ENCODE measurements around the gene PRDX5.

The PRDX5 gene

DNA sequence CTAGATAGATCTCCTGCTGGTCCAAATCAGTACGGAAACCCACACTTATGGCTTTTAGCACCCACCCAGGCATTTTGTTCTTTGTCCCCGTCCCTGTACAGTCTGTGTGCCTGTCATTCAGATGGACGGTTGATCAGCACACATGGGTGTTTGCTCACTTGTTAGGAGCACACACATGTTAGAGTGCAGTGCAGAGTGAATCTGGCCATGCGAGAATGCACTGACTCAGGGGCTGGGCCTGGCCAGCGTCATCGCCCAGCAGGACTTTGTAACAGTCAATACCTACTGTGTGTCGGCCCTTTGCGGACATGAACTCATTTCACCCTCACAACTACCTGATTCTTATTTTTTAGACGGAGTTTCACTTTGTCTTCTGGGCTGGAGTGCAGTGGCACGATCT is 44.4 kb downstream of the PRDX5 start:
- DNase-seq (ENCODE audit: low read depth in 2 of 2), result no peak

DNA sequence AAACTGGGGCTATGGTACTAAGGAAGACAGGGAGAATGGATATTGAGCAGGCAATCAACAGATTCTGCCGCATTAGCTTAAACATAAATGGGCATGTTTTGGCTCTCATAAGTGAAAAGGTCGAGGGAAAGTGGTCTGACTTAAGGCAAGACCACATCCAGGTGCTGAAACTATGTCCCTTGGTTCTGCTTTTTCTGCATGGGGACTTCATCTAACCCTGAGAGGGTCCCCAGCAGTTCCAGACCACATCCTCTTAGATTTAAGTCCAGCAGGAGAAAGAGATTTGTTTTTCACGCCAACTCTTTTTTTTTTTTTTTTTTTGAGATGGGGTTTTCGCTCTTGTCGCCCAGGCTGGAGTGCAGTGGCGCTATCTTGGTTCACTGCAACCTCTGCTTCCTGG is 46.5 kb downstream of the PRDX5 start:
- DNase-seq (ENCODE audit: low read depth in 2 of 2), result no peak

DNA sequence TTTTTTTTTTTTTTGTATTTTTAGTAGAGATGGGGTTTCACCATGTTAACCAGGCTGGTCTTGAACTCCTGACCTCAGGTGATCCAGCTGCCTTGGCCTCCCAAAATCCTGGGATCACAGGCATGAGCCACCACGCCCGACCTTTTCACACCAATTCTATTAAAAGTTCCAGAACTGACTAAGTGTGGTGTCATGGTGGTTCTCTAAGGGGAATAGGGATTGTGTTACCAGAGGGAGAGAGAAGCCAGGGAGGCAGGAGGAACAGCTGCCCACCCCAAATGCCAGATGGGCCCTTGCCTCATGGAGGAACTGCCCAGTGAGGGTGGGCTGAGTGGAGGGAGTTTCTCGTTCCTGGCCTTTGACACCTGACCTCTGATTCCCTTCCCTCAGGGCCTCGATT is 47.0 kb downstream of the PRDX5 start:
- no peak for DNase-seq (ENCODE audit: low read depth in 2 of 2)

DNA sequence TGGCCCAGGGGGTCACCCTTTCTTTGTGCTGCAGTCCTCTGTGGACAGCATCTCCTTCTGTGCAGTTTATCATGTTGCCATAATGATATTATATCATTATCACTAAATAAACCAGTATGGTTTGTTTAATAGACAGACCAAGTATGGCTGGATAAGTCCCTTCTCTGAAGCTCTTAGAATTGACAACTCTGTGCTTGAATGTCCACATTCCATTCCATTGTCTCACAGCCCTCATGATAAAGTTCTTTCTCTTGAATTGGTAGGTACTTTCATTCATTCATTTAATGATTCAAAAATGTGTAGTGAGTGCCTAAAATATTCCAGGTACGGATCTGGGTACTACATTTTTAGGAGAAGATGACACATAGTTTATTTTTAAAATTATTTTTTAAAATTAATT is 48.8 kb downstream of the PRDX5 start:
- DNase-seq (ENCODE audit: low read depth in 2 of 2), result no peak

DNA sequence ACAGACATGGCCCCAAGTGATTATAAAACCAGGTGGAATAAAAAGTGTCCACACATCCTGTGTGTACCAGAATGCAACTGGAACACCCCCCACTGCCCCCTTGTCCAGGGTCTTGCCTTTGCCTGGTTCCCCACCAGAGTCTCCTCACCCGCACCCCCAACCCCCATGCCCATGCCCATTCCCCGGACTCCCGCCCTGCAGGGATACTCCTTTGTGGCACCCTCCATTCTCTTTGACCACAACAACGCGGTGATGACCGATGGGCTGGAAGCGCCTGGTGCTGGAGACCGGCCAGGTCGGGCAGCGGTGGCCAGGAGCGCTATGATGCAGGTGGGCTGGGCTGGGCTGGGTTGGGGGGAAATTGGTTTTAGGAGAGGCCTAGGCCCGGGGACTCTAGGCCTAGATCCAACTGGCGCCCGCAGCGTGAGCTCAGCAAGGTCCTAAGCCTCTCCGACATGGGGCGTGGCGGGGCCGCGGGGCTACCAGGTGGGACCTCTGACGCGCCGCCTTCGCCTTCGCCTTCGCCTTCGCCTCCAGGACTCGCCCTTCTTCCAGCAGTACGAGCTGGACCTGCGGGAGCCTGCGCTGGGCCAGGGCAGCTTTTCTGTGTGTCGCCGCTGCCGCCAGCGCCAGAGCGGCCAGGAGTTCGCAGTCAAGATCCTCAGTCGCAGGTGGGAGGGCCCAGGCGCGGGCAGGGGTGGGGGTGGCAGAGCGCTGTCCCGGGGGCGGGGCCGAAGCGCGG is 50.2 kb downstream of the PRDX5 start:
- DNase-seq (ENCODE audit: low read depth in 2 of 2), result no peak

DNA sequence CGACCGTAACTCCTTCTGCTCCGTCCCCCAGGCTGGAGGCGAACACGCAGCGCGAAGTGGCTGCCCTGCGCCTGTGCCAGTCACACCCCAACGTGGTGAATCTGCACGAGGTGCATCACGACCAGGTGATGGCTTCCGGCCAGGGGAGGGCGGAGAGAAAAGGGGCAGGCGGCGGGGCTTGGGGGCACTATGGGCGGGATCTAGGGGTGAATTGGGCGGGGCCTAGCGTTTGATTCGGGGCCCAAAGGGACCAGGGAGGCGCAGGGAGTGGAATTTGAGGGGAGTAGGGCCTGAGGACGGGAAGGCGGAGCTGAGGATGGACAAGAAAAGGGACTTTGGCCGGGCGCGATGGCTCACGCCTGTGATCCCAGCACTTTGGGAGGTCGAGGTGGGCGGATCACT is 50.8 kb downstream of the PRDX5 start:
- no peak for DNase-seq (ENCODE audit: low read depth in 2 of 2)

DNA sequence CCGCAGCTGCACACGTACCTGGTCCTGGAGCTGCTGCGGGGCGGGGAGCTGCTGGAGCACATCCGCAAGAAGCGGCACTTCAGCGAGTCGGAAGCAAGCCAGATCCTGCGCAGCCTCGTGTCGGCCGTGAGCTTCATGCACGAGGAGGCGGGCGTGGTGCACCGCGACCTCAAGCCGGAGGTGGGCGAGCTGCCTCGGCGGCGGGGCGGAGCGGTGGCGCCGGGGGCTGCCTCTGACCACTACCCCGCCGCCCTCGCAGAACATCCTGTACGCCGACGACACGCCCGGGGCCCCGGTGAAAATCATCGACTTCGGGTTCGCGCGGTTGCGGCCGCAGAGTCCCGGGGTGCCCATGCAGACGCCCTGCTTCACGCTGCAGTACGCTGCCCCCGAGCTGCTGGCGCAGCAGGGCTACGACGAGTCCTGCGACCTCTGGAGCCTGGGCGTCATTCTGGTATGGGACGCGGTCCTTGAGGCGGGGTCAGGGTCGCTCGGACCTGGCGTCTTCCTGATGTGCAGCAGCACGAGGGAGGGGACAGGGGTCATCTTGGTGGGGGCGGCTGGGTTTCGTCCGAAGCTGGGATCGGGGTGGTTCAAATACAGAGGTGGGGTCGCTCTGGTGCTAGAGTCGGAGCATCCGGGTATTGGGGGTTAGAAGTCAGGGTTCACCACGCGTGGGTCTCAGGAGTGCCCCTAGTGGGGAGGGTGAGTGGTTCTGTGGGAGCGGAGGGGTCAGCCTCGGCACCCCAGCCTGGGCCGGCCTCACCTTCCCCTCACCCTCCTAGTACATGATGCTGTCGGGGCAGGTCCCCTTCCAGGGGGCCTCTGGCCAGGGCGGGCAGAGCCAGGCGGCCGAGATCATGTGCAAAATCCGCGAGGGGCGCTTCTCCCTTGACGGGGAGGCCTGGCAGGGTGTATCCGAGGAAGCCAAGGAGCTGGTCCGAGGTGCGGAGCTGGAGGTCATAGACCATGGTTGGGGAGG is 51.8 kb downstream of the PRDX5 start:
- DNase-seq (ENCODE audit: low read depth in 2 of 2), result no peak

DNA sequence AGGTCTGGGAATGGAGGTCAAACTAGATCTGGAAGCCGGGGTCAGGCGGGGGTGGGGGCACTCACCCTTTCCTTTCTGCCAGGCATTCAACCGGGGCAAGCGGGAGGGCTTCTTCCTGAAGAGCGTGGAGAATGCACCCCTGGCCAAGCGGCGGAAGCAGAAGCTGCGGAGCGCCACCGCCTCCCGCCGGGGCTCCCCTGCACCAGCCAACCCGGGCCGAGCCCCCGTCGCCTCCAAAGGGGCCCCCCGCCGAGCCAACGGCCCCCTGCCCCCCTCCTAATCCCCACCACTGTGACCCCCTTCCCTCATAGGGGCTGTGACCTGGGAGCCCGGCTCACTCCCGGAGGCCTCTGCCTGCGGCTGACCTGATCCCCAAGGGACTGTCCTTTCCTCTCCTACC is 53.3 kb downstream of the PRDX5 start:
- DNase-seq (ENCODE audit: low read depth in 2 of 2), result no peak
